Measurements from ENCODE around the gene YAE1.
A peak's percentile ranks its signal among the peaks of the same experiment; 100 is the strongest.
"Not testable (repeated sequence)": the region's sequence is repeated elsewhere in the genome, so short reads cannot be mapped to it uniquely, and the experiment has no call there.

The YAE1 gene

GRCh38 chr7:39566023-39566921 is at the start of gene YAE1:
Gene YAE1, plus strand, starts transcription at chr7:39566404. Its CDS starts 15 bp downstream, at chr7:39566419.
- peak; percentile 66 to 78 for DNase-seq (ENCODE audit: low read depth in 1 of 2, low spot score in 1 of 2)

- no peak for DNase-seq (ENCODE audit: low read depth in 1 of 2, low spot score in 1 of 2)
Observed at GRCh38 chr7:39516498-39516897, 49.7 kb upstream of the YAE1 start.

- no peak for DNase-seq (ENCODE audit: low read depth in 1 of 2, low spot score in 1 of 2)
Observed at GRCh38 chr7:39517240-39517639, 49.0 kb upstream of the YAE1 start.

GRCh38 chr7:39525926-39526325 is 40.3 kb upstream of the YAE1 start:
- DNase-seq (ENCODE audit: low read depth in 1 of 2, low spot score in 1 of 2), result no peak

GRCh38 chr7:39526666-39527065 is 39.5 kb upstream of the YAE1 start:
- no peak for DNase-seq (ENCODE audit: low read depth in 1 of 2, low spot score in 1 of 2)

- DNase-seq (ENCODE audit: low read depth in 1 of 2, low spot score in 1 of 2), result no peak
Observed at GRCh38 chr7:39527296-39527695, 38.9 kb upstream of the YAE1 start.

- no peak for DNase-seq (ENCODE audit: low read depth in 1 of 2, low spot score in 1 of 2)
Observed at GRCh38 chr7:39527951-39528350, 38.3 kb upstream of the YAE1 start.

GRCh38 chr7:39528849-39529248 is 37.4 kb upstream of the YAE1 start:
- DNase-seq (ENCODE audit: low read depth in 1 of 2, low spot score in 1 of 2), result no peak

GRCh38 chr7:39529582-39529981 is 36.6 kb upstream of the YAE1 start:
- DNase-seq (ENCODE audit: low read depth in 1 of 2, low spot score in 1 of 2), result no peak

- no peak for DNase-seq (ENCODE audit: low read depth in 1 of 2, low spot score in 1 of 2)
Observed at GRCh38 chr7:39530971-39531370, 35.2 kb upstream of the YAE1 start.

- DNase-seq (ENCODE audit: low read depth in 1 of 2, low spot score in 1 of 2), result no peak
Observed at GRCh38 chr7:39531818-39532217, 34.4 kb upstream of the YAE1 start.

- DNase-seq (ENCODE audit: low read depth in 1 of 2, low spot score in 1 of 2), result no peak
Observed at GRCh38 chr7:39532832-39533231, 33.4 kb upstream of the YAE1 start.

- no peak for DNase-seq (ENCODE audit: low read depth in 1 of 2, low spot score in 1 of 2)
Observed at GRCh38 chr7:39534599-39534998, 31.6 kb upstream of the YAE1 start.

- DNase-seq (ENCODE audit: low read depth in 1 of 2, low spot score in 1 of 2), result no peak
Observed at GRCh38 chr7:39535064-39535463, 31.1 kb upstream of the YAE1 start.

GRCh38 chr7:39535720-39536119 is 30.5 kb upstream of the YAE1 start:
- DNase-seq (ENCODE audit: low read depth in 1 of 2, low spot score in 1 of 2), result no peak

- DNase-seq (ENCODE audit: low read depth in 1 of 2, low spot score in 1 of 2), result no peak
Observed at GRCh38 chr7:39536951-39537350, 29.3 kb upstream of the YAE1 start.

- no peak for DNase-seq (ENCODE audit: low read depth in 1 of 2, low spot score in 1 of 2)
Observed at GRCh38 chr7:39539816-39540215, 26.4 kb upstream of the YAE1 start.

- DNase-seq (ENCODE audit: low read depth in 1 of 2, low spot score in 1 of 2), result no peak
Observed at GRCh38 chr7:39540320-39540719, 25.9 kb upstream of the YAE1 start.

GRCh38 chr7:39541511-39541910 is 24.7 kb upstream of the YAE1 start:
- DNase-seq (ENCODE audit: low read depth in 1 of 2, low spot score in 1 of 2), result no peak

- not testable (repeated sequence) for DNase-seq (ENCODE audit: low read depth in 1 of 2, low spot score in 1 of 2)
Observed at GRCh38 chr7:39544774-39545173, 21.4 kb upstream of the YAE1 start.

GRCh38 chr7:39547336-39547735 is 18.9 kb upstream of the YAE1 start:
- DNase-seq (ENCODE audit: low read depth in 1 of 2, low spot score in 1 of 2), result no peak

- DNase-seq (ENCODE audit: low read depth in 1 of 2, low spot score in 1 of 2), result no peak
Observed at GRCh38 chr7:39550411-39550810, 15.8 kb upstream of the YAE1 start.

GRCh38 chr7:39553436-39553835 is 12.8 kb upstream of the YAE1 start:
- no peak for DNase-seq (ENCODE audit: low read depth in 1 of 2, low spot score in 1 of 2)

Data from activated CD4-positive, alpha-beta T cell treated with anti-CD3 and anti-CD28 coated beads, Interleukin-2, amount 50 U/mL, for 24 hours (primary cell).